Central memory CD8-positive, alpha-beta T cell (primary cell): ENCODE data around the gene OR52M1.

ENCODE experiments used
- ATAC-seq: fragments of 150-1000 bp; cut with Tn5 transposase; replicated peaks from 2 replicates; pipeline ENCODE4 v1.10.0; 2022; ENCODE audit warnings: mild to moderate bottlenecking, moderate FRiP score, moderate number of reproducible peaks; ENCODE audit not compliant: poor library complexity, severe bottlenecking; ENCODE audit errors: extremely low read depth
- DNase-seq, 2 donors: peaks; one replicate each; pipeline ENCODE4 v3.0.0; 2021; ENCODE audit warnings: low spot score in 2 of 2
- H3K27ac Mint-ChIP-seq: one replicate; pipeline ENCODE4 v1.8.0; 2022; ENCODE audit warnings: low read depth, mild to moderate bottlenecking, moderate library complexity, mixed read lengths
- H3K27me3 Mint-ChIP-seq: one replicate; pipeline ENCODE4 v1.8.0; 2022; ENCODE audit warnings: mixed read lengths
- H3K36me3 Mint-ChIP-seq: one replicate; pipeline ENCODE4 v1.8.0; 2022; ENCODE audit warnings: mild to moderate bottlenecking, moderate library complexity, mixed read lengths; ENCODE audit not compliant: insufficient read depth
- H3K4me1 Mint-ChIP-seq: one replicate; pipeline ENCODE4 v1.8.0; 2022; ENCODE audit warnings: mixed read lengths
- H3K4me3 Mint-ChIP-seq: one replicate; pipeline ENCODE4 v1.8.0; 2022; ENCODE audit warnings: mild to moderate bottlenecking, moderate library complexity, mixed read lengths
- H3K9me3 Mint-ChIP-seq: one replicate; pipeline ENCODE4 v1.8.0; 2022; ENCODE audit warnings: mixed read lengths

OR52M1 gene

DNA sequence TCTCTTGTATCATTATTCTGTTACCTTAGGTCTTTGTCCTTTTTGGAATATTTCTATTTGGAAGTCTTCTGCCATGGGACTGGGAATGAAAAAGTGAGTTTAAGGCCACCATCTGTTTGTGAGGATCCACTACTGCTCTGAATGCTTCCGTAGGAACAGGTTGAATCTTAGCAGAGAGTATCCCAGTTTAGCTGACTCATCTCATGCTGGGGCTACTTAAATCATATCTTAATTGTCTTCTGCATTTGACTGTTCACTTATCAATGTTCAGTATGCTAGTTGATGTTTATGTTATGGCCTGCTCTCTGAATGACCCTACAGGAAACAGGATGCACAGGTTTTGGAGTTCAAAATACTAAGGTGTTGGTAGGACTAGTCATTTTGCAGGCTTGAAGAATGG, 35.1 kb downstream of the OR52M1 start:
- no peak overlapping the region for H3K4me3 Mint-ChIP-seq
- peaks cover 92% of the 10 kb centered on the region for H3K27me3 Mint-ChIP-seq
- H3K9me3 Mint-ChIP-seq: no peaks in the 10 kb centered on the region
- H3K27ac Mint-ChIP-seq: no peak overlapping the region
- H3K36me3 Mint-ChIP-seq: no peaks in the 10 kb centered on the region
- H3K4me1 Mint-ChIP-seq: peaks cover 6% of the 10 kb centered on the region
- DNase-seq: no peak
- no peak for ATAC-seq

DNA sequence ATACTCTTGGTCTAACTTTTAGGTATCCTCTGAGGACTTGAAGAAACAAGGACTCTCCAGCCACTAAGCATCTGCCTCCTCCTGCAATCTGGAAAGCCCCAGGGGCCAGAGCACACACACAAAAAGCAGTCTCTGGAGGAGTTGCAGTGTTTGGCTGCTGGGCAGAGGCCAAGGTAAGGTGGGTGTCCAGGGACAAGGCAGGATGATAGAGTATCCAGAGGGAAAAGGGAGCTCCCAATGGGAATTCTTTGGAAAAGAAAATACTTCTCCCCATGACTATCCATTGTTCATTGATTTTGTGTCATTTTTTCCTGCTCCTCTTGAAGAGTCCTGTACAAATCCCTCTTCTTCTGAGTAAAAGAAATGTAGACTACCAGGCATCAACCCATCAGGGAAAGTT, 36.5 kb downstream of the OR52M1 start, which contains the start of gene OR52I2:
OR52I2 (plus strand) TSS at position 301 of the 400 bp plus-strand sequence.
- Mint-ChIP-seq H3K36me3 (no peaks in the 10 kb centered on the region), H3K27me3 (peaks cover 82% of the 10 kb centered on the region), H3K4me3 (no peak within 1 kb of the TSS), H3K9me3 (no peaks in the 10 kb centered on the region), H3K27ac (no peak within 1 kb of the TSS), H3K4me1 (no peaks in the 10 kb centered on the region)
- DNase-seq: no peak
- ATAC-seq: no peak

DNA sequence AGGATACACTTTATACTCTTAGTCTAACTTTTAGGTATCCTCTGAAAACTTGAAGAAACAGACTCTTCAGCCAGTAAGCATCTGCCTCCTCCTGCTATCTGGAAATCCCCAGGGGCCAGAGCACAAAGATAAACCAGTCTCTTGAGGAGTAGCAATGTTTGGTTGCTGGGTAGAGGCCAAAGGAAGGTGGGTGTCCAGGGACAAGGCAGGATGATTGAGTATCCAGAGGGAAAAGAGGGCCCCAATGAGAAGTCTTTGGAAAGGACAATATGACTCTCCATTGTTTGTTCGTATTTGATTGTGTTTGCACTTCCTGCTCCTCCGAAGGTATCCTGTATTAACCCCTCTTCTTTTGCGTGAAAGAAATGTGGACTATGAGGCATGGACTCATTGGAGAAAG, 44.0 kb downstream of the OR52M1 start:
- DNase-seq: no peak
- H3K36me3 Mint-ChIP-seq: no peaks in the 10 kb centered on the region
- no peak overlapping the region for H3K27ac Mint-ChIP-seq
- no peak overlapping the region for H3K4me3 Mint-ChIP-seq
- H3K9me3 Mint-ChIP-seq: no peaks in the 10 kb centered on the region
- H3K4me1 Mint-ChIP-seq: no peaks in the 10 kb centered on the region
- H3K27me3 Mint-ChIP-seq: peaks cover 25% of the 10 kb centered on the region
- ATAC-seq: no peak

DNA sequence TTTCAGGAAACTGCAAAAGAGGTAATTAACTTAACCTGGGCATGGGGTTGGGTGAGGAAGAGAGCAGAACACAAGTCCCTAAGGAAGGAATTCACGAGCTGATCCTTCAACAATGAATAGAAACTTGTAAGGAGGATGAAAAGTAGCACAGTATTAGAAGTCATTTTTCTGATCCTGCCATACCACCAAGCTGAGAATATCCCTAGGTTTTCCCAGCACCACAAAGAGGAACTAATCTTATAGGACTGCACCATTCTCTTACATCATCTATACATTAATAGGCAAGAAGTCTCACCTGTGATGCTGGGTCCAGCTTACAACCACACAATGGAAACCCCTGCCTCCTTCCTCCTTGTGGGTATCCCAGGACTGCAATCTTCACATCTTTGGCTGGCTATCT, 48.7 kb downstream of the OR52M1 start, which contains the start of gene OR52I1:
OR52I1 (plus strand) TSS at position 301 of the 400 bp plus-strand sequence; CDS start at position 301, 0 bp downstream.
- Mint-ChIP-seq H3K9me3 (no peaks in the 10 kb centered on the region), H3K36me3 (peaks cover 6% of the 10 kb centered on the region), H3K4me1 (no peaks in the 10 kb centered on the region), H3K27me3 (peaks cover 2% of the 10 kb centered on the region), H3K4me3 (no peak within 1 kb of the TSS), H3K27ac (no peak within 1 kb of the TSS)
- DNase-seq (no peak), ATAC-seq (no peak)
